GM19468 (cell line): ENCODE results near the gene NELFB.
A peak's percentile ranks its signal among the peaks of the same experiment; 100 is the strongest.
"Not testable (repeated sequence)": the region's sequence is repeated elsewhere in the genome, so short reads cannot be mapped to it uniquely, and the experiment has no call there.

Experiments used
- ATAC-seq: cut with Tn5 transposase; IDR thresholded peaks from one replicate; pipeline ENCODE4 v1.9.1; 2021; ENCODE audit warnings: mild to moderate bottlenecking, moderate library complexity, moderate number of reproducible peaks; ENCODE audit not compliant: unreplicated experiment; ENCODE audit errors: extremely low read depth

NELFB gene

DNA sequence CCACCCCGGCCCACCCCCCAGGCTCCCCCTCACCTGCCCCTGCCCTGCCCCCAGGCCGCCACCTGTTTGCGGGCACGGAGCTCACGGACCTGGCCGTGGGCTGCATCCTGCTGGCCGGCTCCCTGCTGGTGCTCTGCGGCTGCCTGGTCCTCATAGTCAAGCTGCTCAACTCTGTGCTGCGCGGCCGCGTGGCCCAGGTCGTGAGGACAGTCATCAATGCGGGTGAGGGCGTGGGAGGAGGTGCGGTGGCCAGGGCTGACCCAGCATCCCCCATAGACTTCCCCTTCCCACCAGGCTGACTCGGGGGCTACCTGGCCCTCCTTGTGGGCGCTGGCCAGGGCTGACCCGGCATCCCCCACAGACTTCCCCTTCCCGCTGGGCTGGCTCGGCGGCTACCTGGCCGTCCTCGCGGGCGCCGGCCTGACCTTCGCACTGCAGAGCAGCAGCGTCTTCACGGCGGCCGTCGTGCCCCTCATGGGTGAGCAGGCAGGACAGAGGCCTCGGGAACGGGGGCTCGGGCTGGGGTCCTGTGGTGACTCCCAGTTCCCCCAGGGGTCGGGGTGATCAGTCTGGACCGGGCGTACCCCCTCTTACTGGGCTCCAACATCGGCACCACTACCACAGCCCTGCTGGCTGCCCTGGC, 21.0 kb upstream of the NELFB start:
- ATAC-seq = no peak

DNA sequence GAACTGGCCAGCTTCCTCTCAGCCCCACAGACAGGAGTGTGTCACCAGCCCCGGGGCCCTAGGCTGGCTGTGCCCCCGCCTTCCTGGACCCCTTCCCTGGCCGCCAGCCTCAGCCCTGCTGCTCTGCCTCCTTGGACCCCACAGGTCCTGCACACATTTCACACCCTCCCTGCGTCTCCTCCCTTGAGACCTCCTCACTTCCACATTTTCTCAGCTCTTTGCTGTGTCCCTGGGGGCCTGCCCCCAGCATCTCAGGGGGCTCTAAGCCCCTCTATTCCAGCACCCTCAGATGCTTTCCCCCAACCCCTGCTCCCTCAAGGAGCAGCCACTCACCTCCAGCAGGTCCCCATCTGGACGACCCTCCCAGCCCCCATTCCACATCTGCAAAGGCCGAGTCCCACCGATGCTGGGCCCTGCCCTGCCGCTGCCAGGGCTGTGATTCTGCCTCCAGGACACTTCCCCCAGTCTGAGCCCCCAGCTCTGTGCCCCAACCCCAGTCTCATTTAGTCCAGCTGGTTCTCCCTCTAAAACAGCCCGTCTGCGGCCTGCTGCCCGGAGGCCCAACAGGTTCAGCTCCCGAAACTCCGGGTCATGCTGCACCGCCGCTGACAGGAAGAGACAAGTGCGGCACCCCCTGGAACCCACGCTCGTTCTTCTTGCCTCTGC, 20.2 kb upstream of the NELFB start:
- ATAC-seq = no peak

DNA sequence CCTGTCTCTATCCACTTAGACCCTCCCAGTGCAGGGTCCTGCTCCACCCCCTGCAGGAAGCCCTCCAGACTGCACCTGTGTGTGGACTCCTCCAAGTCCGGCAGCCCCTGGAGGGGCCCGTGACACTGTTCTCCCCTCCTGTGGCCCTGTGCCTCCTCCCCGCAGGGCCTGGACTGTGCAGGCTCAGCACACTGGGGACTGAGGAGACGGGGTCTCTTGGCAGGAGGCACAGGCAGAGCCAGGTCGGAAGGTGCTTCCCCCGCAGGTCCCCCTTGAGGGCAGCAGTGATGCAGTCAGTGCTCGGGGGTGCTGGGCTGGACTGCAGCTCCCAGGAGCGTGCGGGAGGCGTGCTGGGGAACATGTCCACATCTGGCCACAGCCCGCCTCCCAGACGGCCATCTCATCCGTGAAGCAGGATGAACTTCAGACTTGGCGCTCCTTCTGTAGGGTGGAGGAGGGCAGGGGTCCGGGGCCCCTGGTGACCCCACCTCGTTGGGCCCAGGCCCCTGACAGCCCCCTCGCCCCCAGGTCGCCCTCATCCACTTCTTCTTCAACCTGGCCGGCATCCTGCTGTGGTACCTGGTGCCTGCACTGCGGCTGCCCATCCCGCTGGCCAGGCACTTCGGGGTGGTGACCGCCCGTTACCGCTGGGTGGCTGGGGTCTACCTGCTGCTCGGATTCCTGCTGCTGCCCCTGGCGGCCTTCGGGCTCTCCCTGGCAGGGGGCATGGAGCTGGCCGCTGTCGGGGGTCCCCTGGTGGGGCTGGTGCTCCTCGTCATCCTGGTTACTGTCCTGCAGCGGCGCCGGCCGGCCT, 19.5 kb upstream of the NELFB start:
- ATAC-seq = no peak

GRCh38 chr9:137236238-137236935, 18.7 kb upstream of the NELFB start:
- ATAC-seq = no peak

DNA sequence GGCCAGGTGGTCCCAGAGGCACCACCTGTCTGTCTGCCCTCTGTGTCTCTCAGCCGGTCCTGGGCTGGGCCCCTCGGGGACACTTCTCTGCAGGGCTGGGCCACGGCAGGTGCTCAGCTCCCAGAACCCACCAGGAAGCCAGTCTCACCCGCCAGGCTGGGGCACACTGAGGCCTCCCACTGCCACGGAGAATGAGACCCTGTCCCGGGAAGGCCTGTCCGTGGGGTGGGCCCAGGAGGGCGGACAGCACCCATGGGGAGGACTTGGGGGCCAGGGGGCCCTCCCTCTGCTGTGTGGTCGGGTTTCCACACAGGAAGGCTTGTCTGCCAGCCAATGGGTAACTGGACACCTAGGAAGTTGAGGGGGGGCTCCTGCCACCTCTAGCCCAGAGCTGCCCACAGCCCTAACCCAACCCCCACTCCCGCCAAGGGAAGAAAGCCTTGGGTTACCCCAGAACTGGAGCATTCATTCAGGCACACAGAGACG, 18.1 kb upstream of the NELFB start:
- no peak for ATAC-seq

DNA sequence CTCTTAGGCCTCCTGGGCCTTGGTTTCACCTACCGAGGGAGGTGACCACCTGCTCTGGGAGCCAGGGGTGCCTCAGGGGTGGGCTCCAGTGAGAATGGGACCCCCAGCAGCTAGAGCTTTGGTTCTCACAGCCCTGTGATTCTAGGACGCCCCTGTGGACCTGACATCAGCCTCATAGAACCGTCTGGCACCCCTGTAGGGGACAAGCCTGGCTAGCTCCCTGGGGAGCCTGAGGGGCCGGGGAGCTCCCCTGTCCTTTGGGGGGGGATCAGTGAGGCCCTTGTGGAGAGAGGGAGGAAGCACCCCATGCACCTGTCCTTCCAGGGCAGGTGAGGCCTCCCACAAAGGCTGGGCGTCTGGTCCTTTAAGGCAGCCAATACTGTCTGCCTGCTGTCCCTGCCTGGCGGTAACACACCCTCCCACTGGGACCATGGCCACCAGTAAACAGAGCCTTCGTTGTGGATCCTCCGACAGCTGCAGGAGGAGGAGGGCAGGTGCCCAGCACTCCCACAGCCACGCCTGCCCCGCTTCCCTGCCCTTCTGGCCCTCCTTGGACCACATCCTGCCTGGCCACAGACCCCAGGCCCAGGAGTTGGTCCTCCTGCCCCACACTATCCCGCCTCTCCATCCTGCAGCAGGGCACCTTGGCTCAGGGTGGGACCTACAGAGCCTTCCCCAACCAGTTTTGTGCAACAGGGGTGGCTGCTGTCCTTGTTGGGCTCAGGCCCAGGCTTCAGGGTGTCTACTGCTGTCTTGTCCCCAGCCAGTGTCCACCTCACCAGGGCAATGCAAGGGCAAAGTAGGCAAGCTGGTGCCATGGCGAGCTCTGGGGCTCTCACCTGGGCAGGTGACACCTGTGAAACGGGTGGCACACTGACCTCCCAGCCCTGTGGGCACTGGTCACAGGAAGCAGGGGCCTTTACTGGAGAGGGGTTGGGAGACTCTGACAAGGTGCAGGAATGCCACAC, 17.1 kb upstream of the NELFB start:
- ATAC-seq = no peak

- ATAC-seq = not testable (repeated sequence)
Measured at GRCh38 chr9:137239541-137240200, 15.5 kb upstream of the NELFB start.

DNA sequence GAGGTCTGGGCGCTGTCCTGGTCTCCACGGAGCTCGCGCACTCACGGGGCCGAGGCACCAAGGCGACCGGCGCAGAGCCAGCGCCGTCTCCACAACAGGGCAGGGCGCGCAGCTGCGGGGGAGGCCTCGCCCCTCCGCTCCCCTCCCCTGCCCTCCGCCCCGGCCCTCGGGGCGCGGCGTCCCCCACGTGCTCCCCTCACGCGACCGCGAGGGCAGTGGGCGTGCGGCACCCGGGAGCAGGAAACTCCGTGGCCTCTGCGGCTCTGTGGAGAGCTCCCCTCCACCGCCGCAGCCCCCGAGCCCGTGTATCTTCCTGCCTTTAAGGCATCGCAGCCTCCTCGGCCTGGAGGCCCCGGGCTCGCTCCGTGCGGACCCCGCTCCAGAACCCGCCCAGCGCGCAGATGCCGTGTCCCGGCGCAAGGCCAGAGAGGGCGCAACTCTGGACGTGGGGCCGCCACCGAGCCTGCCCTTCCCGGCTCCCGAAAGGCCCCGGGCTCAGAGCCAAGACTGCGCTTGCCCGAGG, 14.7 kb upstream of the NELFB start:
- no peak for ATAC-seq

- ATAC-seq = peak; percentile 71
Measured at GRCh38 chr9:137240841-137241489, 14.2 kb upstream of the NELFB start, which contains the start of gene TUBB4B. TSS of gene TUBB4B (plus strand) at chr9:137241287. CDS start at chr9:137241361, 74 bp downstream.

GRCh38 chr9:137241490-137242268, 13.4 kb upstream of the NELFB start:
- peak; percentile 0 for ATAC-seq

DNA sequence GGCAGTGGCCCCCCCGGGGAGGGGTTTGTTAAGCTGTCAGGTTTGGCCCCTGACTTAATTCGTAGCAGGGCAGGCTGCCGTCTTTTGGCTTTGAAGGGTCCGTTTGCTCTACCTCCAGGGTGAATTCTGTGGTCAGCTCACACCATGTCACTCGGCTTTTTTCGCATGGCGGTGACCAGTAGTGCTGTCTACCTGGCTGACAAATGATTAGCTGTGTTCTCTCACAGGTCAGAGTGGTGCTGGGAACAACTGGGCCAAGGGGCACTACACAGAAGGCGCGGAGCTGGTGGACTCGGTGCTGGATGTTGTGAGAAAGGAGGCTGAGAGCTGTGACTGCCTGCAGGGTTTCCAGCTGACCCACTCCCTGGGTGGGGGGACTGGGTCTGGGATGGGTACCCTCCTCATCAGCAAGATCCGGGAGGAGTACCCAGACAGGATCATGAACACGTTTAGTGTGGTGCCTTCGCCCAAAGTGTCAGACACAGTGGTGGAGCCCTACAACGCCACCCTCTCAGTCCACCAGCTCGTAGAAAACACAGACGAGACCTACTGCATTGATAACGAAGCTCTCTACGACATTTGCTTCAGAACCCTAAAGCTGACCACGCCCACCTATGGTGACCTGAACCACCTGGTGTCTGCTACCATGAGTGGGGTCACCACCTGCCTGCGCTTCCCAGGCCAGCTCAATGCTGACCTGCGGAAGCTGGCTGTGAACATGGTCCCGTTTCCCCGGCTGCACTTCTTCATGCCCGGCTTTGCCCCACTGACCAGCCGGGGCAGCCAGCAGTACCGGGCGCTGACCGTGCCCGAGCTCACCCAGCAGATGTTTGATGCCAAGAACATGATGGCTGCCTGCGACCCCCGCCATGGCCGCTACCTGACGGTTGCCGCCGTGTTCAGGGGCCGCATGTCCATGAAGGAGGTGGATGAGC, 12.6 kb upstream of the NELFB start:
- no peak for ATAC-seq

GRCh38 chr9:137243266-137243625, 11.9 kb upstream of the NELFB start:
- ATAC-seq = not testable (repeated sequence)

DNA sequence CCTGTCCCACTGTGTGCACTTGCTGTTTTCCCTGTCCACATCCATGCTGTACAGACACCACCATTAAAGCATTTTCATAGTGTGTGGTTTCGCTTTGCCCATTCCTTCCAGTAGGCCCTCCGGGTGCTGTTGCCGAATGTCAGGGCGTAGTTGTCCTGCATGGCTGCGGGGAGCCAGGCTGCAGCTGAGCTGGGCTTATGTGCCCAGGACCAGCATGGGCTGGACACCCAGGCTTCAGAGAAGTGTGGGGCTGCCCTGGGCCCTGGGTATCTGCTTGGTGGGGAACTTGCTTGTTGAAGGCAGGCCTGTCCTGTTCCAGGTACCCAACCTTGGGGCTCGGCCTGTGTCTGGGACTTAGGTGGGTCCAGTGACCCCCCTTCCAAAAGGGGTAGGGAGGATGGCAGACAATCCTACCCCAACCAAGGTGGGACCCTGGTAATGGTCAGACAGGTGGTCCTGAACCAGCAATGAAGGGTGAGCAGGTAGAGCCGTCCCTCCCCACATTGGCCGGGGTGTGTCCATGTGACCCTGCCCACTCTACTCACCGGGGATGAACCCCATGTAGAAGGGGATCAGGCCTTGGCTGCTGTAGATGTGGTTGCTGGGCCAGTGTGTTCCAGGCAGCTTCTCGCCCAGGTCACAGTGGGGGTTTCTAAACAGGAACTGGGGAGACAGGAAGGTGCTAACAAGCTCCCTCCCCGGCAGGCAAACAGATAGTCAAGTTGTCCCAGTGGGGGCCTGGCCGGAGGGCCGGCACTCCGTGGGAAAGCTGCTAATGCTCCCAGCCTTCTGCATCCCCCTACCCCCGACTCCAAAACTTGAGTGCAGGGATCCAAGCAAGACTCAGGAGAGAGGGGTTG, 11.3 kb upstream of the NELFB start:
- no peak for ATAC-seq

DNA sequence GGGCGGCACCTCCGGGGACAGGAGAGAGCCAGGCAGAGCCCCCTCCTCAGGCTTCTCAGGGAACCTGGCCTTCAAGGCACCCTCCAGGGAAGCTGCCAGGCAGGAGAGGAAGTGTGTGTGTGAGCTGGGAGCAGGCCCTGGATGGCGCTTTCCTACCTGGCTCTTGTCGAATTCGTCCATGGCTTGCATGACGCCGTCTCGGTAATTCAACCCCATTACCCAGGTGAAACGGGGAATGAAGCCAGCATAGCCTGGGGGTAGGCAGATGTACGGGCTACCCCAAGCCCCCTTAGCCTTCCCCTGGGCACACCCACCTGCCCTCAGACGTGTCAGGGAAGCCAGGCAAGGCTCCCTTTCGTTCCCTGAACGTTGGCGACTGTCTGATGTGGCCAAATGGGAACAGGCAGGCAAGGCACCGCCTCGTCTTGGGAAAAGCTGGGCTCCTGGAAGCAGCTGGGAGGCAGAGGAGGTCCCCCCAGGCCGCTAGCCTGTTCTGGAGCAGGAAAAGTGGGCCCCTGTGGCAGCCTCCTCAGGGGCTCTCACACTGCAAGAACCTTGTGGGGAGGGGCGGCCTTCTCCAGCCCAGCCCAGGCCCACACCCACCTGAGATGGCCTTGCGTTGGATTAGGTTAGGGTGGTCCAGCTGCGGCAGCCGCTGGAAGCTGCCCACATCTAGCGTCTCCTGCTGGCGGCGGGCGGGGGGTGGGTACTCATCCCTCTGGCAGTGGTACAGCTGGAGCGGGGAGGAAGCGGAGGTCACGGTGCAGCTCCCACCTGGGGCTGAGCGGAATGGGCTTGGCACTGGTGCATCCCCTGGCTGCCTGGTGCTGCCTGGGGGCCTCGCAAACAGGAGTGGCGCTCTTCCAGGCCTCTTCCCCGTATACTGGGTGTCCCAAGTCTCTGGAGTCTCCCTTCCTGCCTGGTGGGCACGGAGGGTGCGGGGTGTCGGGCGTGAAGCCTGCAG, 10.4 kb upstream of the NELFB start:
- ATAC-seq = no peak
